GM21529 (cell line): ENCODE measurements around the gene CELSR1.

Experiments
- ATAC-seq: cut with Tn5 transposase; IDR thresholded peaks from one replicate; pipeline ENCODE4 v1.9.1; 2021; ENCODE audit not compliant: unreplicated experiment

The CELSR1 gene

DNA sequence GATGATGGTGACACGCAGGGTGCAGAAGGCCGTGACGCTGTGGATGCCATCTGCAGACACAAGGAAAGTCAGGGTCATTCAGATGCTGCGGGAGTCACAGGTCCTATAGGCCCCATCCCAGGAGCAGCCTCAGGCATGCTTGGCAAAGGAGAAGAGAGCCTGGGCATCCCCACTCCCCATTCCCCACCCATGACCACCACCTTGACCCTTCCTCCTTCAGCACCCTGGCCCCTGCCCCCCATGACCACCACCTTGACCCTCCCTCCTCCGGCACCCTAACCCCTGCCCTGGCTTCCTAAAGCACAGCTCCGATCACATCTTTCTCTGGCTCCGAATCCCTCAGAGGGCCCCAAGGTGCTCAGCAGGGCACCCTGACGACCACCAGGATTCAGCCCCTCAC, 73.1 kb downstream of the CELSR1 start:
- no peak for ATAC-seq

DNA sequence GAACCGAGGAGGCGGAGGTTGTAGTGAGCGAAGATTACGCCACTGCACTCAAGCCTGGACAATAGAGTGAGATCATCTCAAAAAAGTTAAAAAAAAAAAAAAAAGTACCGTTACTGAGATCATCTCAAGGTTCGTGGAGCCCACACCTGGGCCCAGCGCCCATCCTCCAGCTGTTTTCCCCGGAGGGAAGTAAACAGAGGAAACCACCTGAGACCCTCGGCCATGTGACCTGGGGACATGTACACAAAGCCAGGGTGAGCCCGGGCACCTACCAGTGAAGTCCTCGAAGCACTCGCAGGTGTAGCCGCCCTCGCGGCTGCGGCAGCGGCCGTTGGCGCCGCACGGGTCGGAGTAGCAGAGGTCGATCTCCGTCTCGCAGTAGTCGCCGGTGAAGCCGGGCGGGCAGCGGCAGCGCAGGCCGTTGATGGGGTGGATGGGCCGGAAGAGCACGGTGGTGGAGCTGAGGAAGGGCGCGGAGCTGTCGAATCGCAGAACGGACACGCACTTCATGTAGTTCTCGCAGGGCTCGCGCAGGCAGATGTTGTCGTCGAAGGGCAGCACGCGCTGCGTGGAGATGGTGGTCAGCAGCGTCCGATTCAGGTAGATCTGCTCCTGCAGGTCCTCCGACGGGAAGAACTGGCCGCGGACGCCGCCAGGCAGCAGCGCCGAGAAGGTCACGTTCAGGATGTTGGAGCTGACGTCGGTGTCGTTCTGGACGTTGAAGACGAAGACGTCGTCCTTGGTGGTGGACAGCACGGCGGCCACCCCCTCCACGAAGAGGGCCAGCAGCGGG, 73.8 kb downstream of the CELSR1 start:
- no peak for ATAC-seq

DNA sequence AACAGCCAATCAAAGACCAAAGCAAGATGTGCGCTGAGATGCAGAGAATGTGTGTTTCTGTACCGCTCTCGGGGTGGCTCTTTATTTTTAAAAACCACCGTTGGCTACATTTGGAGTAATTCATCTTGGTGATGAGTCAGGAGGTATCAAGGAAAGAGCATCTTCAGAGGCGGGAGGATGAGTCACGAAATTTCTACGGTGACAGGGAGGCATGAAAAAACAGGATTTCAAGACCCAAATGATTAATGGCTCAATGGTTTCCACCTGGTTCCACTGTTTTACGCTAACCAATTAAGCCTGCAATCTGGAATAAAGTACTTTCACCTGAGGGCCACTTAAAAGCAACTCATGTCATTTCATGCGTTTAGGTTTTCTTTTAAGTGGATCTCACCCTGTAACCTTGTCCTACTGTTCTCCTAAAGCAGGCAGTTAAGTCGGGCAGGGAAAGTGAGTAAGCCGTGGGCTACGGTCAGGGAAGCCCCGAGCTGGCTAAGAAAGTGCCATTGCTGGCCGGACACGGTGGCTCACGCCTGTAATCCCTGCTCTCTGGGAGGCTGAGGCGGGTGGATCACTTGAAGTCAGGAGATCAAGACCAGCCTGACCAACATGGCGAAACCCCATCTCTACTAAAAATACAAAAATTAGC, 74.6 kb downstream of the CELSR1 start:
- ATAC-seq = no peak

DNA sequence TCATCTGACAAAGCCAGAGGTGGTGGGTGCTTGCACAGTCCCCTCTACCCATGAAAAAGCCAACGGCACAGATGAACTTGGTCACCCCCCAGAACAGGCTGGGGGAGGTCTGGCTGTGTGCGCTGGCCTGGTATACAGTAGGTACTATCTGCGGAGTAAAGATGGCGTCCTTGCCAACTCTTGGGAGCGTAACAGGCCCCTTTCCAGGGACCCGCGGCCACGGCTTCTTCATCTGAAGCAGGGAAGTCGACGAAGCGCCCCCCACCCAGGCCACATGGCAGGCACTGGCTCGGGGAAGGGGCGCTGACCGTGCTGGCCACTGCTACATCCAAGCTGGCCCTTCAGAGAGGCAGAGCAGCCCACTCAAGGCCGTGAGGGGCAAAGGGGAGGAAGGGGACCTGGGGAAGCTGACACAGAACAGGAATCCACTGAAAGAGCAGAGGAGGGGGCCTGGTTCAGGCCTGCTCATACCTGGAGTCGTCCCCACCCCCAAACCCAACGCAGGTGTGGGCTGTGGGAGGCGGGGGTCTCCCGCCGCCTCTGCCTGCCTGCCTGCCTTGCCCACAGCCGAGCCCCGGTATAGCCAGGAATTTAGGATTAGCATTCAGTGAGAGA, 75.7 kb downstream of the CELSR1 start:
- ATAC-seq = no peak

DNA sequence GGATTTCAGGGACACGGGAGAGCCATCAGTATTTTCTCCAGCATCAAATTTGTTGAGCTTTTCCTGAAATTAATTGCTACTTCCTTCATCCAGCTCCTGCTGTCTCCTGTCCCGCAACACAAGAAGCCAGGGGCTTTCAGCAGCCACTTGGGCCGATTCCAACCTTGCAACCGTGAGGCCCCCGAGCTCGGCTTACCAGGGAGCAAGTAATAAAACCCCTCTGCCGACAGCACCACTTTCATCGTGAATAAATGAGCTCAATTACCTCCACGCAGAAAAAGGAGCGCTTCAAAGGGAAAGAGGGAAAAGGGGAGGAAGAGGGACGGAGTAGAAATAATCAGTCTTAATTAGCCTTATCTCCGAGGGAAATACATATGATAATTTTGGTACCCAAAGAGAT, 76.6 kb downstream of the CELSR1 start:
- ATAC-seq = no peak

DNA sequence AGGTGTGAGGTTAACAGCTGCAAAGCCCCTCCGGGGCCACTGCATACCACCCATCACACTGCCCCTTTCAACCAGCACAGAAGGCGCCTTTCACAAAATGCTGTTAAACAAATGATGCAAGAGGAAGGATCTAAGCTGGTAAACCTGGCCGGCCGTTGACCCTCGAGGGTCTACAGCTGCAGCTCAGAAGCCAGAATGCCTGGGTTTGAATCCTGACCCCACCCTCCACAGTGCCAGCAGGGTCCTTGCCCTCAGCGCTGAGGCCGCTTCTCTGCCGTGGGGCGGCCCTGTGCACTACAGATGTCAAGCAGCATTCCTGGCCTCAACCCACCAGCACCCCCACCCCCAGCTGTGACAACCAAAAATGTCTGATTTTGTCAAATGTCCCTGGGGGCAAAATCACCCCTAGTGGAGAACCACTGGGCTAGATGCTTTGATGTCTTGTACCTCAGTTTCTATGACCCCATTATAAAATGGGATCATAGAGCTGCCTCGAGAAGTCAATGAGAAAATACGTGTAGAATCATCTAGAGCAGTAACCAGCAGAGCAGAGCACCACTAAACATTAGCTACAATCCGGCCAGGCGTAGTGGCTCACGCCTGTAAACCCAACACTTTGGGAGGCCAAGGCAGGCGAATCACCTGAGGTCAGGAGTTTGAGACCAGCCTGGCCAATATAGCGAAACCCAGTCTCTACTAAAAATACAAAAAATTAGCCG, 77.9 kb downstream of the CELSR1 start:
- no peak for ATAC-seq

DNA sequence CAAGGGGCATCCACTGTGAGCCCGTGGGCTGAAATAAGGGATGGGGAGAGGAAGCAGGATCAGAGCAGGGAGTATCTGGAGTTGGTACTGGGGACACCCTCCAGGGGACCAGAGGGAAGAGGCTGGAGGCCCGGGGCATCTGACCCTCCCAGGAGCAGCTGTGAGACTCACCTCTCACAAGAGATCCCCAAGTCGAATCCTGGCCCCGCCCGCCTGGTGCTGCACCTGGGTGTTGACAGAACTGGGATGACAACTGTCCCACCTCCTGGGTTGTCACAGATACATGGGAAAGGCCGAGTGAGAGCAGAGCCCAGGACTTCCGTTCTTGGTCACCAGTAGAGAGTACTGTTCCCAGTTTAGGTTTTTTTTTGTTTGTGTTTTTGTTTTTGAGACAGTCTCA, 78.9 kb downstream of the CELSR1 start:
- no peak for ATAC-seq

DNA sequence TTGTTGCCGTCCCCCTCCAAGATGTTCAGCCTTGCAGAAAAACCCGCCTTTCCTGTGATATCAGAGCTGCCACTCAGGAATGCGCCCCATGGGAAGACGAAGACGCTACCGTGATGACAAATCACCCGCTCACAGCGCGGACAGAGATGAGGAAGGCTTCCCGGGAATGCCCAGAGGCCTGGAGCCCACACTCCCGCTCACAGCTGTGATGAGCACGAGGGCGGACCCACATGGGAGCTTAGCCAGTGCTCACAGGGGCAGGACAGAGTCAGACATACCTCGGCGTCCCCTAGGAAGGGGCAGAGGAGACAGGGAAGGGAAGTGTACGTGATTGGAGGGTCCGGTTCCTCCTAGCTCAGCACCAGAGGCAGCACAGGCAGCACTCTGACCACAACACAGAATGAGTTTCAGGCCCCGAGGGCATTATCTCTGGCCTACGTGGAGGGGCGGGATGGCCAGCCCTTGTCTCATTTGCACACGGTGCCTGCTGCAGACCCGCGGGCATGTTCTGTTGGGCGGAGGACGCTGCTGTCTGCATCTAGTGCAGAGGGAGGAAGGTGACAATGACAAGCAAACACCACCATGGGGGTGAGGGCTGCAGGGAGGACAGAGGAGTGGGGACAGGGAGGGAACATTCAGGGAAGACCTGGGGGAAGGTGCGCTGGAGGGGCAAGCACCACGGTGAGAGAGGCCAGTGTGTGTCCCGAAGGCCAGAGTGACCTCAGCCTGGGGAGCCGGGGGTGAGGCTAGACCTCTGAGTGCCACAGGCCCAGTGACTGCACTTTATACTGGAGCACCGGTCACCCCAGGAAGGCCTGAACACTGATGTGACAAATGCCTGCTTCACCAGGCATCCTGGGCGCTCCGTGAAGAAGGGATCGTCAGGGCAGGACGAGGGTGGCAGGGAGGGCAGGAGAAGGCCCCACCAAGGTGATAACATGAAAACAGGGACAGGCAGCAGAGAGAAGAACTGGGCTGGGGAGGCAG, 79.6 kb downstream of the CELSR1 start:
- ATAC-seq = no peak

DNA sequence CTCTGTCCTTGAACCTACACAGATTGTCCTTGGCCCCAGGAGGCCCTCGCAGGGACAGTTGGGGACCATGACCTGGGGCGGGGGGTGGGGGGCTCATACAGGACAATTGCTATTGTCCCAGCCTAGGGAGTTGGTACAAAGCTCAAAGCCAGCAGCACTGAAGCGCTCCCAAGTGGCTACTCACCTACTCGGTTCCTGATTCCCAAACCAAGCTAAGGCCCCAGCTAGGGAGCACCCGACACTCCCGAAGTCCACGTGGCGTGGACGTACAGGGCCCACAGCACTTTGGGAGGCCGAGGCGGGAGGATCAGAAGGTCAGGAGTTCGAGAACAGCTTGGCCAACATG, 80.6 kb downstream of the CELSR1 start:
- no peak for ATAC-seq

DNA sequence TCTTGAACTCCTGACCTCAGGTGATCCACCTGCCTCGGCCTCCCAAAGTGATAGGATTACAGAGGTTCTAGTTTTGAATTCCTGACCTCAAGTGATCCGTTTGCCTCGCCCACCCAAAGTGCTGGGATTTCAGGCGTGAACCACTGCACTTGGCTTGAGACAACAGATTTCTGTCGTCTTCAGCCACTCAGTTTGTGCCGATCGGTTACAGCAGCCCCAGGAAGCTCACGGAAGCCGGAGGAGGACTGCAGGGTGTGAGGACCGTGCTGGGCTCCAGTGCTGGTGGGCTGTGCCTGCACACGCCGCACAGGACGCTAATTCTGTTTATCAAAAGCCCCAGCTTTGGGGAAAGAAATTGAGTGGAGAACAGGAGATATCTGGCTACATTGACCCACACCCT, 82.0 kb downstream of the CELSR1 start:
- ATAC-seq = no peak

DNA sequence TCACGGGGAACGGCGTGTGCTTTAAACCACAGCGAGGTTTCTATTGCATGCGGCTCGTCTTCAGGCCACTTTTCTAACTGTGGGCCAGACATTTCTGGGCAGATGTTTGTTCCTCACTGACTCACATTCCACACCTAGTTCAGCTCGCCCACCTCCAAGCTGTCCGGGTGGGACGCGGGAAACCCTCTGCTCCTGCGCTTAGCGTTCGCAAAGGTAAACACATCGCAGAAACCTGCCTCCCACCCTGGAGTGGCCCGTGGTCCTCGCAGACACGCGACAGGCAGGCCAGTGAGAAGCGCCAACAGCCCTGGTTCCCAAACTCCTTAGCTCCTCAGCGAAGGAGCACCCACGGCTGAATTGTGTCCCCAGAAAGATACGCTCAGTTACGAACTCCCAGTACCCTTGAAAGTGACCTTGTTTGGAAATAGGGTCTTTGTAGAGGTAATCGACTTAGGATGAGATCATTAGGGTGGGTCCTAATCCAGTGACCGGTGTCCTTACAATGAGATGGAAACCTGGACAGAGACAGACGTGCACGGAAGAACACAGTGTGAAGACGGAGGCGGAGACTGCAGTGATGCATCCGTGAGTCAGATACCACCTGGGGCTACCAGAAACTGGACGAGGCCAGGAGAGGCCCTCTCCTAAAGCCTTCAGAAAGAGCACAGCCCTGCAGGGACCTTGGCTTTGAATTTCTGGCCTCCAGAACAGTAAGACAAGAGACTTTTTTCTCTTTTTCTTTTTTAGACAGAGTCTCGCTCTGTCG, 82.7 kb downstream of the CELSR1 start:
- no peak for ATAC-seq

DNA sequence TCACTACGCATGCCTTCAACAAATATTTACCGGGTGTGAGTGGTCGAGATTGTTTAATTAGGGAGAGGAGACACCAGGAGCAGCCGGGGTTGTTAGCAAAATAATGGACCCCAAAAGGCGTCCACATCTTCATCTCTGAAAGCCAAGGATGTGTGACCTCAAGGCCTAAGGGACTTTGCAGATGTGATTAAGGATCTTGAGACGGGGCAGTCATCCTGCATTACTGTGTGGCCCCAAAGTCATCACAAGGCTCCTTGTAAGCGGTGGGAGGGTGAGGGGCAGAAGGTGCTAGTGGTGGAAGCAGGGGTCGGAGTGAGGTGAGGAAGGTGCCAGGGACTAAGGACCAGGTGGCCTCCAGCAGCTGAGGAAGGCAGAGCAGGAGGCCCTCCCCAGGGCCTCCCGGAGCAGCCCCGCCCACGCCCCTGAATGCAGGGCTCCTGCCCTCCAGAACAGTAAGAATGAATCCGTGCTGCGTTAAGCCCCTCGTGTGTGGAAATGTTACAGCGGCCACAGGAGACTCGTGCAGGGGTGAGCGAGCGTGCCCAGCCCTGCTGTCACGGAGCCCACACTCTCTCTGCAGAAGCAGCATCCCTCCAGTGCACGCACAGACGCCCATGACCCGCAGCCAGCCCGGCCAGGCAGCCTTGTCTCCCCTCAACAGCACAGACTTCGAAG, 83.5 kb downstream of the CELSR1 start:
- no peak for ATAC-seq

DNA sequence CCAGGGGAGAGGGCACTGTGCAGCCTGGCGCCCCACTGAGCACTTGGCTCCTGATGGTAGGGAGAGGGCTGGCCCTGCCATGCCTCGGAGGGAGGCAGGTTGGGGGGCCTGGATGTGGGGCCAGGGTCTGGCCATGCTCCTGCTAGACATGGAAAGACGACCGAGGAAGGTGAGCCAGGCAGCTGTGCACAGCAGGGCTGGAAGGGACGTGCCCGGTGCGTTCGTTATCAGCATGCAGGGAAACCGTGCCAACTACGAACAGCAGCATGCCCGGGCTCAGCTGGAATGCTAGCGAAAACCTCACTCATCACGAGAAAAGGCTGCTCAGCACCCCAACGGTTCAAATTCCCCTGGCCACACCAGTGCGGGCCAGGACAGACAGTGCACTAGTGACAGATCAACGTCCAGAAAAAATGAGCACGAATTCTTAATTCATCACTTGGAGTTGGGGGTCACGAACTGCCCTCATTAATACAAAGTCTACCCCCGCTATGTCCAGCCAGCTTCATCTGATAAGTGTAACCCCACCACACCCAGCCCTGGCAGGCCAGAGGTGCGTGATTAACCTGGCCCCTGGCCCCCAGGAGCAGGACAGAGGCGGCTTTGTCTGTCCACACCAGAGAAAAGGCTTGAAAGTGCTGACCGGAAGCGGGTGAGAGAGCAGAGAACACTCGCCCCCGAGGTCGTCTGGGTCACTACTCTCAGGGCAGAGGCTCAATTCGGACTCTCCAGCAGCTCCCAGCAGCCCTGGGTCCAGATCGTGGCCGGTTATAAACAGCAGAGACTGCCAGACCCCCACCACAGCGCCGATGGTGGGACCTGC, 84.2 kb downstream of the CELSR1 start:
- no peak for ATAC-seq

DNA sequence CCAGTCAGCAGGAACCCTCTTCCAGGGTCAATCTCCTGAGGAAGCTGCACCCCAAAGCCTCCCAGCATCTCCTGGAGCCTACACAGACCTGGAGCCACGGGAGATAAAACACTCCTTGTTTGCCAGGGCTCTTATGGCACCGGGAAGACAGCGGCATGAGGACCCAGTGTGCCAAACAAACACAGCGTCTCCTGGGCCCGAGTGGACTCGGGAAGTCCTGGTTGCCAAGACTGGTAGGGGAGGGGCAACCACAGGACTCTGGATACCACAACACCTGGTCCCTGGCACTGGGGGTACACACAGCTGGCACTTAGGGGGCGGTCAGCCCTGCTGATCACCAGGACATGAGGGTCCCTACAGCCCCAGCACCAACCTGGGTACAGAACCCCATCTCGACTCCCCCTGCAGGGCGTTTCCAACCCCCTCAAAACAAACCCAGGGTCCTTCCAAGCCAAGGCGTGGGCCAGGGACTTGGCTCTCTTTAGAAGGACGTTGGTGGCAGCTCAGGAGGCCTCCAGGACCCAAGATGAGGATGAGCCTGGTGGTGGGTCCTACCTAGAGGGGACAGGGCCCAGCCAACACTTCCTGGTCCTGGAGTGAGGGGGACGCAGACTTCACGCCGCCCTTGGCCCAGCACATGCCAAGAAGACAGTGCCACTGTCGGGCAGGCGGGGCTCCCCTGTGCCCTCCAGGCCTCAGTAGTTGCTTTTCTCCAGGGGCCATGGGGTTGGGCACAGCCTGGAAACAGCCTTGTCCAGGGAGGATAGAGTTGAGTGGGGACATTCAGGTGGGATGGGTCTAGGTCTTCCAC, 85.0 kb downstream of the CELSR1 start:
- ATAC-seq = no peak

DNA sequence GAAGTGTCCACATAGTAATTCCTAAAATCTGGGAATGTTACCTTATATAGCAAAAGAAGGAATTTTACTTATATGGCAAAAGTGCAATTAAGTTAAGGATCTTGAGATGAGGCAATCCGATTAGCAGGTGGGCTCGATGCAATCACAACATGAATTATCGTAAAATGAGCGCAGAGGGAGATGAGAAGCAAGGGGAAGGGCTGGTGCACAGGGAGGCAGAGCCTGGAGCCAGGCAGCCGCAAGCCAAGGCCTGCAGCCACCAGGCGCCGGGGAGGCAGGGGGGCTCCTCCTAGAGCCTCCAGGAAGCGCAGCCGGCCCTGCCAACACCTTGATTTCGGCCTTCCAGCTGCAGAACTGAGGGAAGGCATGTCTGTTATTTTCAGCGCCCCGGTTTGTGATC, 85.7 kb downstream of the CELSR1 start:
- no peak for ATAC-seq

DNA sequence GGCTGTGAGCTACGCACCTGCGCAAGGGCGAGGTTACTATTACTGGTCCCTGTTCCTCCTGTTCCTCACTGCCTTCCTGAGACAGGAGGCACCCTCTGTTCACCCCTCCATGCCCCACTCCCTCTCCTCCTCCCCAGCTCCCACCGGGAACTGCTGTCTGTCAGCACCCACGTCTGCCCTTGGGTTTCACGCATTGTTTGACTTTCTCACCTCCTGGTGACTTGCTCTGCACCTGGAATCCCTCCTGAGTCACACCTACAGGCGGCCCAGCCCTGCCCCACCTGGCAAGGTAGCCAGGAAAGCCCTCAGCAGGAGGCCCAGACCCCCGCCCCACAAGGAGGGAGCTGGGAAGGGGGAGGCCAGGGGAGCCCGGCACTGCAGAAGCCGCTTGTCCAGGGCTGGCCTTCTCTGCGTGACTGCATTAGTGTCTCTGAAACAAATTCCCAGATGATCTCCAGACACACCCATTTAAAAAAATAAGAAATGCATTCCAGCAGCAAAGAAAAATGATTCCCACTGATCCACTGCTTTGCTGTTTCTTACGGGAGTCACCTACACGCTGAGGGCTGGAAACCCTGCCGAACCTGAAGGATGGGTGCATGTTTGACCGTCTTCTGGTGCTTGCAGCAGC, 86.4 kb downstream of the CELSR1 start:
- no peak for ATAC-seq
